ENCODE measurements around the gene TFAP2C.

The TFAP2C gene

GRCh38 chr20:56628873-56629463 lies at the start of gene TFAP2C:
Gene TFAP2C, plus strand, starts transcription at chr20:56629306. Its CDS starts 239 bp downstream, at chr20:56629545.
- no peak for DNase-seq

DNA sequence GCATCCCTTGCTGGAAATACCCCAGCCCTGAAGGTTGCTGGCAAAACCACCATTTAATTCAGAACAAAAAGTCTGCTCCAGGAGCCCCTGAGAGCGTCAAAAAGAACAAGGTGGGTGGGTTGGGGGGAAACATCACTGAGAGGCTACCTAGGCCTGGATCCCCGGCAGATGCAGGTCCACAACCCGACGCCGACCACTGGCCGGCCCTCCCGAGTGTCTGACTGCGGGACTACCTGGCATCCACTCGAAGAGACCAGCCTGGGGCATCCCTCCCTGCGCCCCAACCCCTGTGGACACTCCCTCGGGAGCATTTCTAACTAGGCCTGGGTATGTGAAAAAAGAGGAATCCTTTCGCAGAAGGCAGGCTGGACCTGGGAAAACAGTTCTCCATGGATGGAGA lies 48.9 kb upstream of the TFAP2C start:
- DNase-seq = no peak

GRCh38 chr20:56581701-56582100 lies 47.4 kb upstream of the TFAP2C start:
- no peak for DNase-seq

DNA sequence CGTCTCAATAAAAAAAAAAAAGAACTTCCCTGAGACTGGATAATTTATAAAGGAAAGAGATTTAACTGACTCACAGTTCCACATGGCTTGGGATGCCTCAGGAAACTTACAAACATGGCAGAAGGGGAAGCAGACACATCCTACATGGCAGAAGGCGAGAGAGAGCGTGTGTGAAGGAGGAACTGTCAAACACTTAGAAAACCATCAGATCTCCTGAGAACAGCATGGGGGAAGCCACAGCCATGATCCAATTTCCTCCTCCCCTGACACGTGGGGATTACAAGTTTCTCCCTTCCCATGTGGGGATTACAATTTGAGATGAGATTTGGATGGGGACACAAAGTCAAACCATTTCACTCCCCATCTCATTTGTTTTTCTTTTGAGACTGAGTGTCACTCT lies 46.6 kb upstream of the TFAP2C start:
- no peak for DNase-seq

- DNase-seq = no peak
These were observed 44.2 kb upstream of the TFAP2C start for GRCh38 chr20:56584916-56585315.

DNA sequence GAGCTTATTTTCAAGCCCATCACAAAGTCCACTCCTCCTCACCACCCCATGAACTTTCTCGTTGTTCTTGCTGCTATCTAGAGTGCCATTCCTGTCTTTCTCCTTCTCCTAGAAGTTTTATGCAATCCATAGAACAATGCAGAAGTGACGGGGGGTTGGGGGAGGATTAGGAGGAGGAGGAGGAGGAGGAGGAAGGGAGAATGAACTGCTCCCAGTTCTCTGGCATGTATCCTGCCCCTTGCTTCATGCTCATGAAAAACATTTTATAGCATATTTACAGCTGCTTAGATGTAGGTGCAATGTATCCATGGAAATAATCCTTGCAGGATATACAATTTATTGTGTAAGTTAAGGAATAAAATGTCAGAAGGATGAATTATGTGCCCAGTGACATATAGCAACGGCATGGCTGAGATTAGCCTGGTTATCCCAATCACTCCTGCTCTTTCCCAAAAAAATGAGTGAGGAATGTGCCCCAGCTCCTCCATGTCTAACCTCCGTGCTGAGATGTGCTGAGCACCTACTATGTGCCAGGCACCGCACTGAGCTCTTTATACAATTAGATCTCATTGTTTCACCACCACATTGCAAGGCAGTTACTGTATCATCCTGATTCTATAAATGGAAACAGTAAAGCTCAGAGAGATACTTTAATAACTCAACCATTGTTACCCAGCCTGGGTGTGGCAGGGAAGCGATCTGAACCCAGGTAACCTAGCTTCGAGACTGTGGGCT lies 41.6 kb upstream of the TFAP2C start:
- no peak for DNase-seq

DNA sequence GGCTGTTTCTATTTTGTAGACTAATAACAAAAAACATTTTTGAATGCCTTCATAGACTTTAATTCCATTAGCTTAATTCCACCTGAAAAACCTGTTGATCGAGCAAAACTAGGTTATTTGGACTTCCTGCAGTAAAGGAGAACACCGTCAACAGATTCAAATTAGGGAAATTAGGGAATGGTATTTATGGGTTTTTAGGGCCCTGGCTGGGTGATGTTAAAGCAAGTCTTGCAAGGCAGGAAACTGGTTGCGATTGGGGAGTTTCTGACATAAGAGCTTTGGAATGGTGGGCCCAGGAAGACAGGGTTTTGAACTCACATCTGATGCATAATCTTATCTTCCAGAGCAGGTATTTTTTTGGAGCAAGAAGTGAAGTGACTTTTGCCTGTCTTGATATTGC lies 40.1 kb upstream of the TFAP2C start:
- no peak for DNase-seq

GRCh38 chr20:56589633-56590032 lies 39.5 kb upstream of the TFAP2C start:
- DNase-seq = no peak

DNA sequence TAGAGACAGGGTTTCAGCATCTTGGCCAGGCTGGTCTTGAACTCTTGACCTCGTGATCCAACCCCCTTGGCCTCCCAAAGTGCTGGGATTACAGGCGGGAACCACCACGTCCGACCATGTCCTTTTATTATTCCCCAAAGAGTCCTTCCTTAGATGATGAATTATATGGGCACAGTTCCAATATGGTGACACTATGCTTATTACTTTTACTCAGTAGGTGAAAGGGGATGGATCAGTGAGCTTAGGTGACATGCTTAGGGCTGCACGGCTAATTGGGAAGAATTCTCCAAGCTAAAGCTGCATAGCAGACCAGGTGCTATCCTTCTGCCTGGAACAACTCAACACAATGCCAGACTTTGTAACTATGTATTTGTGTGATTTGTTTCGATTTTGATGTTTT lies 38.2 kb upstream of the TFAP2C start:
- no peak for DNase-seq

DNA sequence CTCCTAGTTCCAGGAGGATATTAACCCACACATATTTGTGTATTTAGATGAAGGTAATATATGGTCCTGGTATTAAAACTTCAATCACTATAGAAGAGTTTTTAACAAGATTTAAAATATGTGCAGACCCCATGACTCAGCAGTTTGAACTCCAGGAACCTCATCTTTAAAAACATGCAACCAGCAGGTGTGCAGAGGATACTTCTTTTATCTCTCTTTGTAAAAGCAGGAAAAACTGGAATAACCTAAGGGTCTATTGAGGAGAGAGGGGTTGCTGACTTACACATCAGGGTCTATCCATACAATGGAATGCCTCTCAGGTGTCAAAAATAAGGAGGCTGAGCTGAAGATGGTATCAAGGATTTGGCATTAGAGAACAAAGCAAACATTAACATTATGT lies 36.9 kb upstream of the TFAP2C start:
- DNase-seq = no peak

DNA sequence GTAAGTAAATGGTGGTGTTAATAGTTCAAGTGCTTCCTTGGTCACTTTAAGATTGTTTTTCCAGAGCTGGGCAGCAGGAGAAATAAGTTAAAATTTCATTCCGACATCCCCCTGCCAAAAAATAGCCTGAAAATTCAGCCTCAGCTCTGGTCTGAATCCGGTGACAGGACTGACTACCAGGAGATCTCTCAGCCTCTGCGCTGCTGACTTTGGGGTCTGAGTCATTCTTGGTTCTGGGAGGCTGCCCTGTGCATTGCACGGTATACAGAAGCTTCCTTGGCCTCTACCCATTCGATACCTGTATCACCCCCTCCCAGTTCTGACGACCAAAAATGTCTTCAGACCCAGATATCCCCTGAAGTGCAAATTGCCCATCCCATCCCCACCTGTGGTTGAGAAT lies 36.3 kb upstream of the TFAP2C start:
- no peak for DNase-seq

DNA sequence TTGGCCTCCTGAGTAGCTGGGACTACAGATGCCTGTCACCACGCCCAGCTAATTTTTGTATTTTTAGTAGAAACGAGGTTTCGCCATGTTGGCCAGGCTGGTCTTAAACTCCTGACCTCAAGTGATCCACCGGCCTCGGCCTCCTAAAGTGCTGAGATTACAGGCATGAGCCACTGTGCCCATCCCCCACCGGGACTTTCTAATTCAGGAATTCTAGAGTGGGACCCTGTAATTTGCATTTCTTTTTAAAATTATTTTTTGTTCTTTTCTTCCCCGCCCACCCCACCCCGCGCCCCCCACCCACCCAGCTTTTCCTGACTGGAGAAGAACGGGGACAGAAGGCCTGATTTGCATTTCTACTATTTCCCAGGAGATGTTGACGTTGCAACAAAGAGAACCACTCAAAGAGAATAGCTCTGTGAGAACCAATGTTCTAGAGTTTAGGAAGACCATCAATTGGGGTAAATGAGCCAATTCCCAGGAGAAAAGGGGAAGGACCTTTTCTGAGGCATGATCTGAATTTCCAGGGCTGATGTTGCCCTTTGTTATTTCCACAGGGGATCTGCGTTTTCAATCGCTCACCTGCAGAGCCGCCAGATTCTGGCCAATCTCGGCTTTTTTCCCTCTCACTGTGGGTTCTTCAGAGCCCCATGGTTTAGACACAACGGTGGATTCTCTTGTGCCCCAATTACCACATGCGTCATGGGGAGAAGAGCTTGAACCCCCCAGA lies 33.2 kb upstream of the TFAP2C start:
- no peak for DNase-seq

DNA sequence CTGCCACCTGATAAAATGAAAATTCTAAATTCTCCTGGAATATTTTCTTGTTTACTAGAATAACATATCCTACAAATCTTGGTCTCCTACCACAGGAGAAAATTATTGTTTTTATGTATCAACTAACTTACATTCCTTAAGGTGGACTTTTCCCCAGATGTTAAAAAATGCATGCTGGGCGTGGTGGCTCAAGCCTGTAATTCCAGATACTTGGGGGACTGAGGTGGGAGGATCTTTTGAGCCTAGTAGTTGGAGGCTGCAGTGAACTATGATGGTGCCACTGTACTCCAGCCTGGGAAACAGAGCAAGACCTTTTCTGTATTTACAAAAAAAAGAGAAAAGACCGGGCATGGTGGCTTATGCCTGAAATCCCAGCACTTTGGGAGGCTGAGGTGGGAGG lies 27.9 kb upstream of the TFAP2C start:
- DNase-seq = no peak

GRCh38 chr20:56604673-56605072 lies 24.4 kb upstream of the TFAP2C start:
- DNase-seq = no peak

- DNase-seq = no peak
These were observed 23.7 kb upstream of the TFAP2C start for GRCh38 chr20:56605261-56605996.

- DNase-seq = no peak
These were observed 22.7 kb upstream of the TFAP2C start for GRCh38 chr20:56606174-56606945.

DNA sequence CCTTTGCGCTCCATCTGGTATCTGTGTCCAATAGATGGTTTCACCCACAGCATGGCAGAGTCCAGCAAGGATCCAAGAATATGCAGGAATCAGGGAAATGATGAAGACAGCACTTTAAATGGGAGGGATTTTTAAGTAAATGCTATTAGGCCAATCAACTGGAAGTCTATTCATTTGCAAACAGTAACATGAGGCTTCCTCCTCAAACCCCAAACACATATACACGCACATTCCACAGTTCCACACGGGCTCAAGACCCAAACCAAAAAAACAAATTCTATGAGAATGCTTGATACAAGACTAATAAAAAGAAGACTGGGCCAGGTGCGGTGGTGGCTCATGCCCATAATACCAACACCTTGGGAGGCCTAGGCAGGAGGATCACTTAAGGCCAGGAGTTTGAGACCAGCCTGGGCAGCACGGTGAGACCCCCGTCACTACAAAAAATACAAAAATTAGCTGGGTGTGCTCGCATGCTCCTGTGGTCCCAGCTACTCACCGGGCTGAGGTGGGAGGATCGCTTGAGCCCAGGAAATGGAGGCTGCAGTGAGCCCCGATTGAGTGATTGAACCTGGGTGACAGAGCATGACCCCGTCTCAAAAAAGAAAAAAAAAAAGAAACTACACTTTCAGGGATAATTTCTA lies 21.9 kb upstream of the TFAP2C start:
- DNase-seq = no peak

DNA sequence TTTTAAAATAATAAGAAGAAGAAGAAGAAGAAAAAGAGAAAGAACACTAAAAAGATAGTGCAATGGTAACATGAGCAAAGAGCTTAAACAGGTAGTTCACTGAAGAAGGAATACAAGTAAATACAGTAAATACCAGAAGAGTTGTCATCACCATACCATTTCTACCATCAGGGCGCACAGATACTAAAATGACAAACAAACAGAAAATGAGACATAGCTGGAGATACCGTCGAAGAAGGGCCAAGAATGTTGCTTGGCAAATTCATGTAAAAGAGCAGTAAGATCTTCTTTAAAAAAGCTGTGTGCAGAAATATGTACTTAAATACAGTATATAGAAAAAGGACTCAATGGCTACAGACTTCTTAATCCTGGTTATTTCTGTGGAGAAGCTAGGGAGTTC lies 20.7 kb upstream of the TFAP2C start:
- no peak for DNase-seq

- DNase-seq = no peak
These were observed 19.8 kb upstream of the TFAP2C start for GRCh38 chr20:56609321-56609720.

DNA sequence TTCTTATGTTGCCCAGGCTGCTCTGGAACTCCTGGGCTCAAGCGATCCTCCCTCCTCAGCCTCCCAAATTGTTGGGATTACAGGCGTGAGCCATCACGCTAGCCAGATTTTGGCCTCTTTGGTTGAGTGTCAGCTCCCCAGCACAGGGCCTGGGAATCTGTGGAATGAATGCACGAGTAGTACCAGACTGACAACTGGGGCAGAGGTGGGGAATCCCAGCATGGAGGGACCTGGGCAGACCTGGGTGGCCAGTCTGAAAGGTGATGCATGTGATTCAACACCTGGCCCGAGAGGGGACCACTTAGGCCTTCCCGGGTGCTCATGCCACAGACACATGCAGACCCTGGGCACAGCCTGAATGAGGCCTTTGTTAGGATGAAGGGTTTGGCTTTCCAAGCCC lies 19.0 kb upstream of the TFAP2C start:
- no peak for DNase-seq

GRCh38 chr20:56614196-56614595 lies 14.9 kb upstream of the TFAP2C start:
- DNase-seq = no peak

- no peak for DNase-seq
These were observed 12.4 kb upstream of the TFAP2C start for GRCh38 chr20:56616716-56617115.

Data from NCI-H2081 treated with DMSO at 0.1 percent for 48 hours (cell line).